Stomach smooth muscle (tissue), 2 donors: Measurements from ENCODE around the gene ENO3.

ENCODE experiments used
- H3K27ac ChIP-seq: one replicate; pipeline ENCODE4 v1.7.0; 2013; ENCODE audit warnings: mild to moderate bottlenecking, low read length, inconsistent platforms
- H3K27me3 ChIP-seq, 2 donors: one replicate each; pipeline ENCODE4 v1.7.0; 2013; ENCODE audit warnings: low read length in 2 of 2; ENCODE audit not compliant: insufficient read depth in 2 of 2, control insufficient read depth in 1 of 2
- H3K36me3 ChIP-seq, 2 donors: one replicate each; pipeline ENCODE4 v1.7.0; 2013; ENCODE audit warnings: low read length in 2 of 2; ENCODE audit not compliant: control insufficient read depth in 2 of 2, insufficient read depth in 2 of 2
- H3K4me1 ChIP-seq: one replicate; pipeline ENCODE4 v1.7.0; 2013; ENCODE audit warnings: low read length; ENCODE audit not compliant: control insufficient read depth, insufficient read depth
- H3K4me3 ChIP-seq, 2 donors: one replicate each; pipeline ENCODE4 v1.7.0; 2013; ENCODE audit warnings: low read length in 2 of 2
- H3K9ac ChIP-seq, 2 donors: one replicate each; pipeline ENCODE4 v1.7.0; 2013; ENCODE audit warnings: low read length in 2 of 2, mild to moderate bottlenecking in 1 of 2
- H3K9me3 ChIP-seq, 2 donors: one replicate each; pipeline ENCODE4 v1.7.0; 2013; ENCODE audit warnings: low read length in 2 of 2; ENCODE audit not compliant: control insufficient read depth in 2 of 2
- donor health status: healthy.
- donor health status: Pancreatic carcinoma.

The ENO3 gene

GRCh38 chr17:4944554-4945175 lies 6.3 kb upstream of the ENO3 start:
- Histone ChIP-seq H3K9ac (peak overlapping the region; percentile 32 to 42), H3K9me3 (no peaks in the 10 kb centered on the region), H3K36me3 (peaks cover 32 to 37% of the 10 kb centered on the region in 2 donors), H3K27me3 (no peaks in the 10 kb centered on the region), H3K27ac (peak overlapping the region; percentile 75), H3K4me3 (peak overlapping the region in 1 of 2 donors; percentile 94), H3K4me1 (peaks cover 51% of the 10 kb centered on the region)

DNA sequence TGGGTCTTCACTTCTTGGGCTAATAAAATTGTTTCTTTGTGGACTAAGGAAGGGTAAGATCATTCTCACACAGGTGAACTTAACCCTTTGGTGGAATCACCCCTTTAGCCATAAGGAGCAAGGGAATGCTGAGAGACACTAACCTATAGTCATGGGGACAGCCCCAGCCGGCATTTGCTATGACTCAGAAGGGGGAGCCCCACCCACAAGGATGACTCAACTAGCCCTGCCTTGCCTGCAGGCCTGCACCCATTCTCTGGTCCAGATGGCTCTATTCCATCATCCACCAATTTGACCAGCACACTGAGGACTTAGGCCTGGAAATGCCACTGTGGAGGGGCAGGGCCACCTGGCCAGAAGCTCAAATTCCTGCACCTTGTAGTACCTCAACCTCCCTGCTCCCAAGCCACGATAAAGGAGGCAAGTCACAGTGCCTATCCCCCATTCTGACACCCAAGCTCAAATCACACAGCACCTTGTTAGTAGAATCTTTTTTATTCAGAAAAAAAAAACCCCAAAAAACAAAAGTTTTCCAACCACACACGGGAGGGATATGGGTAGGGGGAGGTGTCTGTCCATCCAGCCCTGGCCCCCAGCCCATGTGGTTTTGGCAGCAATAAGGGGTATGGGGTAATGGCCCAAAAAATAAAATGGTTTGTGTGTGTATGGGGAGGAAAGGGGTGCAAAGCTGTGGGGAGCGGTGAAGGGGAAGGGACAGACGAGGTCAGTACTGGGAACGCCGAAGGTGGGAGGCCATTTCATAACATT lies 5.6 kb upstream of the ENO3 start:
- Histone ChIP-seq H3K27ac (peak overlapping the region; percentile 75), H3K9me3 (no peaks in the 10 kb centered on the region), H3K4me3 (peak overlapping the region; percentile 33 to 94), H3K4me1 (peaks cover 54% of the 10 kb centered on the region), H3K36me3 (peaks cover 32 to 37% of the 10 kb centered on the region in 2 donors), H3K27me3 (no peaks in the 10 kb centered on the region), H3K9ac (peak overlapping the region; percentile 32 to 42)

DNA sequence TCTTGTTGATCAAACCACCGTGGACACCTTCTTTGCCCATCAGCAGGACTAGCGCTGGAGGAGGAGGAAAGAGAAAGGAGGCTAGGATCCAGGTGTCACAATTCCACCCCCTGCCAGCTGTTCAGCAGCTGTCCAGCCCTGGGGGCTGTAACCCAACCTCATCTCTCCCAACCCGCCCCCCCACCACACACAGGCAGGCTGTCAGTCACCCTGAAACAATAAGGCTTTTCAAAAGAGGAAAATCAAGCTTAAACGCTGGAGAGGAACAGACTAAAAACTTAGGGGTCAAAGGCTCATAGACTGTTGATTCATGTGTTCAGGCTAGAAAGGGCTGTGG lies 5.0 kb upstream of the ENO3 start:
- Histone ChIP-seq H3K9ac (peak overlapping the region; percentile 82 to 100), H3K27me3 (no peaks in the 10 kb centered on the region), H3K4me3 (peak overlapping the region; percentile 69 to 94)

DNA sequence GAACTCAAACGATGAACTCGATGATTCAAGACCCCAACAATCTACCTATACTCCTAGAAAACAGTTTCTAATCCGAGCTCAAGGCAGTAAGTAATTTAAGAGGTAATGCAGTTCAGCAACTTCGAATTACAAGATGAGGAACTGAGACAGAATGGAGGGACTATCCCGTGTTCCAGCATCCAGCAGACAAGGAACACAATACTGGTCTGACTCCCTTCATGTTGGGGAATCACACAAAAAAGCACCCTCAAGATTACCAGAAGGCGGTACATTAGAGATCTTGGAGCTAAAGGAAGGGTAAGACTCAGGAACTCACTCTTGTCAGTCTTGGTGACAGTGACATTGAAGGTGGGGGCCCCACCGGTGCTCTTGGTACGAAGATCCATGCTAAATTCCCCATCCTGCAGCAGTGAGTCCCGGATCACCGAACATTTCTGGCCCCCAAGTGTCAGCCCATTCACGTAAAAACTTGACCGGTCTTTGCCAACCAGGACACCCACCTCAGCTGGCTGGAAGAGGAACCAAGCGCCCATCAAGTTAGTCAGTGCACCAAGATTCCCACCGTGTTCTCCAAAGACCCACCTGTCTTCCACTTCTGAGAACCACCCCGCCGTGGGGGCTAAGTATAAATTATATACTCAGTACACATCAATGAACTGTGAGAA lies 4.5 kb upstream of the ENO3 start:
- H3K27me3 ChIP-seq: no peaks in the 10 kb centered on the region
- H3K4me3 ChIP-seq: peak overlapping the region; percentile 69 to 94
- H3K4me1 ChIP-seq: peaks cover 54% of the 10 kb centered on the region
- peak overlapping the region; percentile 97 for H3K27ac ChIP-seq
- peaks cover 32 to 37% of the 10 kb centered on the region in 2 donors for H3K36me3 ChIP-seq
- no peaks in the 10 kb centered on the region for H3K9me3 ChIP-seq
- H3K9ac ChIP-seq: peak overlapping the region; percentile 82 to 100

More for the DNA sequence above, 5.0 kb upstream of the ENO3 start:
- H3K4me1 ChIP-seq: peaks cover 54% of the 10 kb centered on the region
- peak overlapping the region; percentile 97 for H3K27ac ChIP-seq
- peaks cover 32 to 37% of the 10 kb centered on the region in 2 donors for H3K36me3 ChIP-seq
- no peaks in the 10 kb centered on the region for H3K9me3 ChIP-seq

DNA sequence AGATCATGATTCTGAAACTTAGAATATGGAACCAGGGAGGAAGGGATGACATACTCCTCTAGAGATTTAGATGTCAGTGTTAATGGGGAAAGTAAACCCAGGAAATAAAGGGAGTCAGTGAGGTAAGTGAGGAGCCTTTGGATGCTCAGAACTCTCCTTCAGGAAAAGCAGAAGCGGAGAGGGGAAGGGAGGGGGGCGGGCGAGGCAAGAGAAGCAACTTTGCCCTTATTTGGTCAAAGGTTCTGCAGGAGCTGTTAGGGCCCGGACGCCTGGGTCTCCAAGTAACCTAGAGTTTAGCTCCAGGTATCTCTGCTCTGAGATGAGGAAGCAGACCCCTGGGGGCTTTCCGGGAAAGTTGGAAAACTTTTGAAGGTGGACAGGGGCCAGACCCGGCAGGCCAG lies 3.9 kb upstream of the ENO3 start:
- Histone ChIP-seq H3K27me3 (no peaks in the 10 kb centered on the region), H3K27ac (peak overlapping the region; percentile 97), H3K4me1 (peaks cover 54% of the 10 kb centered on the region), H3K4me3 (peak overlapping the region; percentile 69 to 94), H3K9ac (peak overlapping the region; percentile 82 to 100), H3K36me3 (peaks cover 31 to 36% of the 10 kb centered on the region in 2 donors), H3K9me3 (no peaks in the 10 kb centered on the region)

- Histone ChIP-seq H3K9me3 (no peaks in the 10 kb centered on the region), H3K4me3 (peak overlapping the region; percentile 69 to 94), H3K36me3 (peaks cover 27 to 31% of the 10 kb centered on the region in 2 donors), H3K27me3 (no peaks in the 10 kb centered on the region), H3K4me1 (peaks cover 49% of the 10 kb centered on the region), H3K27ac (peak overlapping the region; percentile 97), H3K9ac (peak overlapping the region; percentile 94 to 100)
These were observed 3.3 kb upstream of the ENO3 start for GRCh38 chr17:4947411-4948165.

GRCh38 chr17:4948166-4948930 lies 2.6 kb upstream of the ENO3 start, which contains the start of gene PFN1:
PFN1 (minus strand) TSS chr17:4948530; CDS start chr17:4948394, 136 bp downstream.
- Histone ChIP-seq H3K27ac (peak within 1 kb of the TSS; percentile 97), H3K9me3 (no peaks in the 10 kb centered on the region)

DNA sequence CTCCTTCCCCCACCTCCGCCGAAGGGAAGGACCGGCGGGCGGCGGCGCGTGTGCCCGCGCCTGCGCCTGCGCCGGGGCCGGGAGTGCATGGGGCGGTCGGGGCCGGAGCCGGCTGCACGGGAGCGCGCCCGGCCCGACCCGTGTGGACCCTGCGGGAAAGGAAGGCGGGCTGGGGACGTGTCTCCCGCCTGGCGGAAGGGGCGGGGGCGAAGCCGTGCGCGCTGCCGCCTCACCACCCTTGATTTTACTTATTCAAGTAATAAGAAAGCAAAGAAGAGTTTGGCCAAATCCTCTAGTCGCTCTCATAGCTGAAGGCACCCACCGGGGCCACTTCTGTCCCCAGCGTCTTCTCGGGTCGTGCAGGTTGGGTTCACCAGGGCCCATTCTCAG lies 2.0 kb upstream of the ENO3 start:
- Histone ChIP-seq H3K9ac (peak overlapping the region; percentile 68 to 76), H3K27ac (peak overlapping the region; percentile 97), H3K27me3 (no peaks in the 10 kb centered on the region), H3K4me3 (peak overlapping the region; percentile 91 to 94), H3K36me3 (peaks cover 17 to 19% of the 10 kb centered on the region in 2 donors), H3K9me3 (no peaks in the 10 kb centered on the region), H3K4me1 (peaks cover 48% of the 10 kb centered on the region)

More at GRCh38 chr17:4948166-4948930, 2.6 kb upstream of the ENO3 start, which contains the start of gene PFN1:
- peak within 1 kb of the TSS; percentile 94 to 100 for H3K9ac ChIP-seq
- peaks cover 19 to 23% of the 10 kb centered on the region in 2 donors for H3K36me3 ChIP-seq
- no peaks in the 10 kb centered on the region for H3K27me3 ChIP-seq
- peaks cover 49% of the 10 kb centered on the region for H3K4me1 ChIP-seq
- H3K4me3 ChIP-seq: peak within 1 kb of the TSS; percentile 91 to 94

DNA sequence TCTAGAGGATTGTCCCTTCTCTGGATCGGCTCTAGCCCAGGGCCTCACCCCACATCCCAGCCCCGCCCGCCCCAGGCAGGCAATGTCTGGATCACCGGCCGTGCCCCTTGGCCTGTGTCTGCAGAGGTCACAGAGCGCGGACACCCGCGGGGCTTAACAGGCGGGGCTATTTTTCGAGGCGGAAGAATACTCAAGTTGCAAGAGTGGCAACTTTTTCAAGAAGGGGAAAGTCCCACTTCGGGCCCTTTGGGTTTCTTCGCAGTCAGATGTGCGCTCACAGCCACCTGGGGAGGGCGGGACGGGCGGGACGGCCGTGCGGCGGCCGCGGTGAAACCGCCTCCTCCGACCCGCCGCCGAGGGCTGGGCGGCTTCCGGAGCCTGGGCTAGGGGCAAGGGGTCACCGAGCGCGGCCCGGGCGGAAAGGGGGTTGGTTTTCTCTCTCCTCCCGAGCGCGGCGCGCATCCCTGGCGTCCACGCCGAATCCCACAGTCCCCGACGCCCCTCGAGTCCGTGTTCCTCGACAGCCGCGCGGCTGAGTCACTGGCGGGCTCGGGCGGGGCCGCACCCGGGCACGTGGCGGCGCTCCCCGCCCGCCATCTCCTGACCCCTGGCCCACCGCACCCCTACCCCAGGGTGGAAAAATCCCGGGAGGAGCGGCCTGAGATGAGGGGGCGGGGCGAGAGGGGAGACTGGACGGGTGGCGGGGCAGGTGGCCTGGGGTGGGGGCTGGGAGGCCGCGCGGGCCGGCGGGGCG lies 1.4 kb upstream of the ENO3 start:
- H3K36me3 ChIP-seq: peaks cover 11 to 15% of the 10 kb centered on the region in 2 donors
- H3K27ac ChIP-seq: peak overlapping the region; percentile 97
- no peaks in the 10 kb centered on the region for H3K9me3 ChIP-seq
- H3K4me1 ChIP-seq: peaks cover 43% of the 10 kb centered on the region
- peak overlapping the region; percentile 91 to 94 for H3K4me3 ChIP-seq
- no peaks in the 10 kb centered on the region for H3K27me3 ChIP-seq
- H3K9ac ChIP-seq: peak overlapping the region; percentile 68 to 76
